ENCODE measurements around the gene DNAJC11. TPM values are rescaled to one million over a fixed set of nuclear protein-coding genes. Genes with fewer than 3 reads are reported as not detected.
"Not testable (repeated sequence)": the region's sequence is repeated elsewhere in the genome, so short reads cannot be mapped to it uniquely, and the experiment has no call there.

Gene DNAJC11
- total RNA-seq, 2 donors from 2014 or later, result 25.3 to 48.0 TPM

GRCh38 chr1:6667139-6667538, 34.5 kb downstream of the DNAJC11 start:
- DNase-seq (ENCODE audit: low spot score), result no peak
- TF ChIP-seq, protein P1, sequence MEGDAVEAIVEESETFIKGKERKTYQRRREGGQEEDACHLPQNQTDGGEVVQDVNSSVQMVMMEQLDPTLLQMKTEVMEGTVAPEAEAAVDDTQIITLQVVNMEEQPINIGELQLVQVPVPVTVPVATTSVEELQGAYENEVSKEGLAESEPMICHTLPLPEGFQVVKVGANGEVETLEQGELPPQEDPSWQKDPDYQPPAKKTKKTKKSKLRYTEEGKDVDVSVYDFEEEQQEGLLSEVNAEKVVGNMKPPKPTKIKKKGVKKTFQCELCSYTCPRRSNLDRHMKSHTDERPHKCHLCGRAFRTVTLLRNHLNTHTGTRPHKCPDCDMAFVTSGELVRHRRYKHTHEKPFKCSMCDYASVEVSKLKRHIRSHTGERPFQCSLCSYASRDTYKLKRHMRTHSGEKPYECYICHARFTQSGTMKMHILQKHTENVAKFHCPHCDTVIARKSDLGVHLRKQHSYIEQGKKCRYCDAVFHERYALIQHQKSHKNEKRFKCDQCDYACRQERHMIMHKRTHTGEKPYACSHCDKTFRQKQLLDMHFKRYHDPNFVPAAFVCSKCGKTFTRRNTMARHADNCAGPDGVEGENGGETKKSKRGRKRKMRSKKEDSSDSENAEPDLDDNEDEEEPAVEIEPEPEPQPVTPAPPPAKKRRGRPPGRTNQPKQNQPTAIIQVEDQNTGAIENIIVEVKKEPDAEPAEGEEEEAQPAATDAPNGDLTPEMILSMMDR (IDR thresholded peaks at IDR 0.05), result no peak
- peak overlapping the region; percentile 66 to 74 for H3K27ac ChIP-seq

DNA sequence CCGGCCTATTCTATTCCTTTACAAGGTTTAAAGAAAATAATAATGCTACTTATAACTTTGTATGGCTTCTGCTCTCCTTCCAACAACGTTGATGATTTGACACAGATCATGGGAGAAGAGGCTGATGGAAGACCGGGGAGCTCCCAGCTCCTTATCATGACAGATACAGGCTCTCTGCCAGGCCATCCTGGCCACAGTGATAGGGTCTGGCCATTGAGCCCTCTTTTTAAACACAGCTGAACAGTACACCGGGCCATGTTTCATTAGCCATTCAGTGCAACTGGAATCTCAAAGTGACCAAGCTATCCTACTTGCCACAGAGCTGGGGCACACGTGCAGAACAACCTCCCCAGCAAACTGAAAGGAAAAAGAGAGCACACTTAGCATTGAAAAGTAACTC, 34.9 kb downstream of the DNAJC11 start:
- Histone ChIP-seq H3K4me3 (no peak overlapping the region), H3K27ac (peak overlapping the region; percentile 66 to 74), H3K36me3 (peaks cover 11% of the 10 kb centered on the region), H3K9me3 (no peaks in the 10 kb centered on the region), H3K4me1 (peaks cover 0 to 16% of the 10 kb centered on the region in 2 donors), H3K27me3 (no peaks in the 10 kb centered on the region)
- TF ChIP-seq, protein P1 (IDR thresholded peaks at IDR 0.05), result no peak
- no peak for DNase-seq (ENCODE audit: low spot score)

More at GRCh38 chr1:6667139-6667538, 34.5 kb downstream of the DNAJC11 start:
- Histone ChIP-seq H3K4me1 (peaks cover 0 to 16% of the 10 kb centered on the region in 2 donors), H3K27me3 (no peaks in the 10 kb centered on the region), H3K36me3 (peaks cover 11% of the 10 kb centered on the region), H3K4me3 (no peak overlapping the region), H3K9me3 (no peaks in the 10 kb centered on the region)

- H3K36me3 ChIP-seq; H3K9me3 ChIP-seq; DNase-seq (ENCODE audit: low spot score); H3K27me3 ChIP-seq; H3K4me1 ChIP-seq; H3K27ac ChIP-seq; H3K4me3 ChIP-seq: not testable (repeated sequence)
These were observed 39.1 kb downstream of the DNAJC11 start for GRCh38 chr1:6662468-6662867.

DNA sequence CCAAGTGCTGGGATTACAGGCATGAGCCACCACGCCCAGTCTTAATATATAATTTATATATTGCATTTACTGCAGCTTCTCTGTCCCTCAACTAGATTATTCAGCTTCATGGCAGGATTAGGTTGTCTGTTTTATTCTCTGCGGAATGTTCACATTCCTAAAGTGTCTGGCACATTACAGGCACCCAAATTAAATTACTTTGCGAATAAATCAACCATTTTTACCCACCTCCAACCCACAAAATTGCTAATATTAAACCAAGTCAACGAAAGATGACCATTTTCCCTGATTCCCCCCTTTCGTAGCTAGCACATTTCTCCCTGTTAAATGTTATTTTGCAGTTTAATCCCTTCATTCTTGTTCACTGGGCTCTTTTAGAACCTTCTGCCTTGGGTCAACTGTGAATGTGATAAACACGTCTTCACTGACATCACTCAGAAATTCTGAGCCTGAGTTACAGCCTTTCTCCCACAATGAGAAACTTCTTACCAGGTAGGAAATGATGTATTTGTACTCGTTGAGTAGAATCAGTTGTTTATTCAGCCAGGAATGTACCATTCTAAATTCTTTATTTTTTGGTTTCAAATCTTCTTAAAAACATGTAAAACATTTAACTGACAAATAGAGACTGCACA, 41.1 kb downstream of the DNAJC11 start:
- DNase-seq (ENCODE audit: low spot score), result no peak
- TF ChIP-seq, protein P1 (IDR thresholded peaks at IDR 0.05), result no peak
- H3K4me3 ChIP-seq, result no peak overlapping the region
- H3K36me3 ChIP-seq, result no peaks in the 10 kb centered on the region
- H3K4me1 ChIP-seq, result peaks cover 0 to 4% of the 10 kb centered on the region in 2 donors
- H3K27me3 ChIP-seq, result no peaks in the 10 kb centered on the region
- H3K27ac ChIP-seq, result no peak overlapping the region
- no peaks in the 10 kb centered on the region for H3K9me3 ChIP-seq

DNA sequence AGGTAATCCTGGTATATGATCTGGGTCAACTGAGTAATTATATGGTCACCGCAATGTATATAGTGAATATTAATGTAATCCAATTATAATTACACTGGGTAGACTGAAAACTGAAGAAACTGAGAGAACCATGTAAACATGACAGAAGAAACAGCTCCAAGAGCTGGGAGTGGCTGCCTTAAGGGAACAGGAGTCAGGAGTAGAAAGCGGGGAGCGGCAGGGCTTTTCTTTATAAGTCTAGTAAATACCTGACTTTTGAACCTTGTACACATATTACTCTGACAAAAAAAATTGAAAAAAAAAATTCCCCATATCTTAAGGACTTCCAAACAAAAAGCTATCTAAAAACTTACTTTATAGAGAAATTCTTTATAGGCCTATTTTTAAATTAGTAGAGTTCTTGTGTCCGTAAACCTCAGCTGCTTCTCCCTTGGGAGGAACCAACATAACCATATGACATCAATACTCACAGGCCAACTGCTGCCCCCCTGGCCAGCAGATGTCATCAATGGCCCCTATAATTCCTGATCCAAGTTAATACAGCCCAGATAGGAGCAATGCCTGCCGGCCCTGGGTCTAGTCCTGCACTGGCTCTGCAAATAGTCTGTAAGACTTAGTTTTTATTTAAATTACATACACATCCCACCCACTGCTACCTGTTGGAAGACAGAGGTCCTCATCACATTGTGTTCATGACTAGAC, 43.1 kb downstream of the DNAJC11 start:
- Histone ChIP-seq H3K27ac (no peak overlapping the region), H3K4me3 (no peak overlapping the region), H3K4me1 (peaks cover 0 to 4% of the 10 kb centered on the region in 2 donors), H3K27me3 (no peaks in the 10 kb centered on the region), H3K9me3 (no peaks in the 10 kb centered on the region), H3K36me3 (peaks cover 9% of the 10 kb centered on the region)
- DNase-seq (ENCODE audit: low spot score), result no peak
- TF ChIP-seq, protein P1 (IDR thresholded peaks at IDR 0.05), result no peak

DNA sequence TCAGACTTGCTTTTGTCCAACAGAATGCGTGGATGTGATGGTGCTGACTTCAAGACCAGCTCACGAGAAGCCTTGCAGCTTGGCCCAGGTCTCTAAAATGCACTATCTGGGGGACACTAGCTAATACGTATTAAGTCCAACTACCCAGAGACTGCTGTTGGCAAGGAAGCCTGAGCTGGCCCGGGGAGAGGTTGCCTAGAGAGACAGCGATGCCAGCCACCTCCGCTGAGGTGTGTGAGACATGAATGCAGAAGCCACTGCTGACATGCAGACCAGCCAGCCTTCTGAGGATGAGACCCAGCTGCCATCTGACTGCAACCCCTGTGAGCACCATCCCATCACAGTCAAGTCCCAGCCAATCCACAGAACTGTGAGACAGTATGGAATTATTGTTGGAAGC, 44.5 kb downstream of the DNAJC11 start:
- Histone ChIP-seq H3K27me3 (no peaks in the 10 kb centered on the region), H3K4me3 (no peak overlapping the region), H3K4me1 (peaks cover 0 to 4% of the 10 kb centered on the region in 2 donors), H3K27ac (no peak overlapping the region), H3K9me3 (no peaks in the 10 kb centered on the region), H3K36me3 (peaks cover 23% of the 10 kb centered on the region)
- DNase-seq (ENCODE audit: low spot score), result no peak
- TF ChIP-seq, protein P1 (IDR thresholded peaks at IDR 0.05), result no peak

Measured in right atrium auricular region (tissue), 2 donors.